Stimulated activated CD4-positive, alpha-beta T cell treated with anti-CD3 and anti-CD28 coated beads, Interleukin-1b, Interleukin-23, amount 100 ng/mL, for 4 hours (primary cell): Measurements from ENCODE around the gene FBLN5.
A peak's percentile ranks its signal among the peaks of the same experiment; 100 is the strongest.
"Not testable (repeated sequence)": the region's sequence is repeated elsewhere in the genome, so short reads cannot be mapped to it uniquely, and the experiment has no call there.

Source experiments
- DNase-seq, 2 donors: peaks; one replicate each; pipeline ENCODE4 v3.0.0-alpha.2; 2020; ENCODE audit warnings: low read depth in 2 of 2

Gene FBLN5

DNA sequence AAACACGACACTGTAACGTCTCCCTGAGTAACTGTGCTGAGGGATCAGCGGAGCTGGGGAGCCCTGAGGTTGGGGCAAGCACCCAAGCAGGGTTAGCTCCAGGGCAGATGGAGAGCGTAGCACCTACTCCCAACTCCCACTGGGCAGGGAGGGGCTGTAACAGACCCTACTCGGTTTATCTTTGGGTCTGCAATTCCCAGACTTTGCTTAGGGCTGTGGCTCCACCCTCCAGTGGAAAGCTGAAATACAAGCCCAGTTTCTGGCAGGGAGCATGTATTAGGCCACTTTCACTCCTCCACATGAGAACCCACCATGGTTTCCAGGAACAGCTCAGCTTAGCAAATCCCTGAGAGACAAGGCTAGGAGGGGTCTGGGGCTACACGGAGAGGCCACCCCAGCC lies 62.8 kb downstream of the FBLN5 start:
- DNase-seq, result no peak

DNA sequence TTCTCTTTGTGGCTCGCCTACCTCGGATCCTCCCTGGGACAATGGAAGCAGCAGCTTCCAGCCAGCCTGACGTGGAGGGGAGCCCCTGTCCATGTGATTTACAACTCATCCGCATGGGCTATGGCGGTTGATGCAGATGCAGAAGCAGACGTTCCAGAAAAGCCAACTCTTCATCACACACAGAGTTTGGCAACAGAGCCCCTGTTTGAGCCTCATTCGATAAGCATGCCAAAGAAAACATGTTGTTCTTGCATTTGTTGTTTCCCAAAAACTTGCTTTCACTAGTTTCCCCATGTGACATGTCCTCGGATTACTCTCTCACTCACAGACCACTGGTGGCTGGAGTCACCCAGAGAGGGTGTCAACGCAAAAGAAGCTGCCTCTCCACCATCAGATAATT lies 63.7 kb downstream of the FBLN5 start:
- no peak for DNase-seq

DNA sequence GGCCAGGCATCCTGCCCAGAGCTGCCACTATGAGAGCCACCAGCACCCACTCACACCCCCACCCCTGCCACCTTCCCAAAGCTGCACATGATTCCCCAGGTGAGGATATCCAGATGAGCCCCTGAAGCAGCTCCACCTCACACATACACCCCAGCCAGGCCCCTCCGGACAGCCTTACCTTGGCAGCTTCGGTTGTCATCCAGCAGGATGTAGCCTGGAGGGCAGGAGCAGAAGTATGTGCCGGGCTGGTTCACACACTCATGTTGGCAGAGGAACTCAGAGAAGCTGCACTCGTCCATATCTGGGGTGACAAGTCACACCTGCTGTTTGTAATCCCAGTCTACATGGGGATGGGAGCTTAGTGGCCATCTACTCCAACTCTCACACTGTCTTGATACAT lies 64.7 kb downstream of the FBLN5 start:
- DNase-seq, result no peak

DNA sequence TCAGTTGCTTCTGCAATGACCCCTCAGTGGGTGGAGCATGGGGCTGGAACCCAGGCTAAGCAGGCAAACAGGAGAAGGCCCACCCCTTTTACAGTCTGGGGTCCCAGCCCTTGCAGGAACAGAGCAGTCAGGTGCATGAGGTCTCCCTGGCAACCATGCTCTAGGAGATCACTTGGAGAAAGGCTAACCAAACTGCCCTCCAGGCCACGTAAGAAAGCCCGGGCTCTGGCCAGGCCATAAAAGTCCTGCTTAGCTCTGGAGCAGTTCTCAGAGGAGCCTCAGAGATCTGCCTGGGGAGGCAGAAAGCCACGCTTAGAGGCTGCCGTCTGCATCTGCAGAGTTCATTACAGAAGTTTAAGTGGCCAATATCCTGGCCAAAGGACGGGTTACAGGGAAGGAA lies 65.1 kb downstream of the FBLN5 start:
- DNase-seq, result no peak

DNA sequence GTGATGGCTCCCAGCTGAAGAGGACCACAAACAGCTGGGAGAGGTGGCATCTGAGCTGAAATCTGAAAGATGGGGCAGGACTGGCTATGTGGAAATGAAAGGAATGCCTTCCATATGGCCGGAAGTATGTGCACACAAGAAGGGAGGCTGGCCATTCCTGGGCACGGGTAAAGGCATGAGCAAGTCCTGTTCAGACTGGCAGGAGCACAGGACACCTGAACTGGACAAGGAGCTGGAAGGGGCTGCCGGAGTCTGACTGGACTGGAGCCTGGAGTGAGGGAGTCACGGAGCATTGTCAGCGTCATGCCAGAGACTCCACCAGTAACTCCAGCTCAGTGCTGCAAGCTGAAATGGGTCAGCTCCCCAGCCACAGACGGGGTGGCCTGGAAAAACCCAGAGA lies 68.3 kb downstream of the FBLN5 start:
- DNase-seq, result no peak

DNA sequence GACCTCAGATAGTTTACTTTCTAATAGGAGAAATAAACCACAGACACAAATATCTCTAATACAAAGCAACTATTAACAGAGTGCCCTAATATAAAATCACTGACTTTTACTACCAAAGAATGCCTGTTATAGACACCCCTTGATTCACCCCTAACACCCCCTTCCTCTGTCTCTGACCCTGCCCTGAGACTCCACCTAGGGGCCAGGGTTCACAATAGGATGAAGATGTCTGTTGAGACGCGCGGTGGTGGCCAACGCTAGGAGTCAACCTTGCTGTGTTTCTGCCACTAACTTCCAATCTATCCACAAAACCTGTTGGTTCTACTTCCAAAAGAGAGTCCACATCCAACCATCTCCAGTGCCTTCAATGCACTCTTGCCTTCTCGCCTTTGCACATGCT lies 69.2 kb downstream of the FBLN5 start:
- no peak for DNase-seq

DNA sequence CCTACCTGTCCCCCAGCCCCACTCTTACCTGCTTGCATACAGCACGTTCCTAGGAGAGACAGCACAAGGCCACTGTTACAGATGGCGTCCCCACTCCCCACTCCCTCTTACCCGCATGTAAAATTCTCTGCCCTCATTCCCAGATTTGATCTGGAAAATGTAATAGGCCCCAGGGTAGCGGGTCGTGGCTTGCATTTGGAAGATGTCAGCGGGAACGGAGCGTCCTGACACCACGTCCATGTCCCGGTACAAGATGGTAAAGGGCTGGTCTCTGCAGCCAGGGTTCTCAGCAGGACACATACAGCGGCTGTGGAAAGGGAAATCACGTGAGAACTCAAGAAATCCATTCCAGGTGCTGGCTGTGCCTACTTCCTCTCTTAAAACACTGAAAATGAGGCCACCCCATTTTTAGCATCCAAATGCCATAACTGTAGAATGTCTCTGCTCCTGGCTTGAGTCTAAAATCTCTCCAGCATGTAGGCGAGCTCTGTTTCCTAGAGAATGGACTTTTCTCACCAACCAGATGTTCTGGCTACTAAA lies 70.0 kb downstream of the FBLN5 start:
- no peak for DNase-seq

DNA sequence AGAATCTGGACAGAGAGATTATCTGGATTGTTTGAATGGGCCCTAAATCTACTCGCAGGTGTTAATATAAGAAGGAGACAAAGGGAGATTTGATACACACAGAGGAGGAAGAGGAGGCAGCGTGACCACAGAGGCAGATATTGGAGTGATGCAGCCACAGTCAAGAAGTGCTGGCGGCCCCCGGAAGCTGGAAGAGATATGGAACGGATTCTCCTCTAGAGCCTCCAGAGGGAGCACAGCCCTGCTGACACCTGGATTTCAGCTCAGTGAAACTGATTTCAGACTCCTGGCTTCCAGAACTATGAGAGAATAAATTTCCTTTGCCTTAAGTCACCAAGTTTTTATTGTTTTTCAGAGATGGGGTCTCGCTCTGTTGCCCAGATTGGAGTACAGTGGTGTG lies 71.0 kb downstream of the FBLN5 start:
- DNase-seq, result no peak

DNA sequence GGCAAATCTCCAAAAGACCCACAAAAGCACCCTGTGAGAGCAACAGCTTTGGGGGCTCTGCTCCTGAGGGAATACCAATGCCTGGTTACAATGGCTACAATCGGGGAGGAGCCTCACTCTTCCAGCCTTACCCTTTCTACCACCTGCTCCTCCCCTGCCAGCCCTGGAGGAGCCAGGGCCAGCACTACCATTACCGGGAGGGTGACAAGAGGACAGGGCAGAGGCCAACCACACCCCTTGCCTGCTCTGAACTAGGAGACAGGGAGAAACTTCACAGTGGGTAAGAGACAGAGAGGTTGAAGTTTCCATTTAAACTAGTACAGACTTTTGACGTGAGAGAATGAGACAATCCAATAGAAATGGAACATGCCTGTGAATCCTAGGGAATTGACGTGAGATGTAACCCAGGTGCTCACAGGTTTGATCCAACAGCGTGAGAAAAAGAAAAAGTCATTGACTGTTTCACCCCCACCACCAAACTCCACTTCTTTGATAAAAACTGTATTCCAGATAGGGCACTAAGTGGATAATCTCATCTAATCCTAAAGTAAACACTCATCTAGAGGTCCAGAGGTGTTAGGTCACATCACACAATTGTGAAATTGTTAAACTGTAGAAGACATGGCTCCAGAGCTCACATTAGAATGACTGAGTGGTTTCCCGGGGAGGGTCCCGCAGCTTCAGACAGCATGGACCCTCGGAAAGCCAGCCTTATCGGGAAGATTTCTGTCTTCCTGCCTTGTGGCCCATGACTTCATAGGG lies 71.8 kb downstream of the FBLN5 start:
- no peak for DNase-seq

DNA sequence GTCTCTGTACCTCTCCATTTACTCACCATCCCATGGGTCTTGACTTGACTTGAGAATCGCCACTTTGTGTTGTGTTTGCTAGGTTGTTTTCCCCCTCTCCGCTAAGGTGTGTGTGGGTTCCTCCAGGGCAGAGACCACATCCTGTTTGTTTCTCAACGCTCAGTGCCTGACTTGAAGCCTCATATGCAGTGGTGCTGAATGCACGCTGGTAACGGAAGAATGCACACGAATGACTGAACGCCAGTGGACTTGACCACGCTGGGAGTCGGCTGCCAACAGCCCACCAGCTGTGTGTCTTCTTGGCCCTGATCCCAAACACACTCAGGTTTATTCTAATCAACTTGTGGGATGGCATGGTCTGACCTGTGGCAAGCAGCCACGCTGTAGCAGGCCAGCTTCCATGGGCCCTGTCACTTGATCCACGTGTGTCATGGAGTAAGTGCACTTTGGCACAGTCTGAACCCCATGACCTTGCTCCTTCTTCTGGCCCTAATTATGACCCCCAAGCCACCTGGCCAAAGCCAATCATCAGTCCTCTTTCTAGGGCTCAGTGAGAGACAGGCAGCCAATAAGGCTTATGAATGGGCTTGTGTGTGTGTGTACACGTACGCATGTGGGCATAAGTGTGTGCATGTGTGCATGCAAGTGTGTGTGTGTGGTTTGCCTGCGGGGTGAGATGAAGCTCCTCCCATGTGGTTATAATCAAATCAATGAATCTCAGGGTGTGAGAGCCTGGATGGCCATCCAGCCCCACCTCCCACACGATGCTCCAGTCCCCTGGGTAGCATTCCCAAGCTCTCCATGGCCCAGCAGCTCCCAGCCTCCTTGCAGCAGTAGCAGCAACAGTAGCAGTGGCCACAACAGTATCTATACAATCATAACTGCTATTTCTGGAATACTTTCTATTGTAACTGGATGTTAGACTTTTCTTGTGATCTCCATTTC lies 73.8 kb downstream of the FBLN5 start:
- DNase-seq, result peak in 1 of 2 donors; percentile 43

DNA sequence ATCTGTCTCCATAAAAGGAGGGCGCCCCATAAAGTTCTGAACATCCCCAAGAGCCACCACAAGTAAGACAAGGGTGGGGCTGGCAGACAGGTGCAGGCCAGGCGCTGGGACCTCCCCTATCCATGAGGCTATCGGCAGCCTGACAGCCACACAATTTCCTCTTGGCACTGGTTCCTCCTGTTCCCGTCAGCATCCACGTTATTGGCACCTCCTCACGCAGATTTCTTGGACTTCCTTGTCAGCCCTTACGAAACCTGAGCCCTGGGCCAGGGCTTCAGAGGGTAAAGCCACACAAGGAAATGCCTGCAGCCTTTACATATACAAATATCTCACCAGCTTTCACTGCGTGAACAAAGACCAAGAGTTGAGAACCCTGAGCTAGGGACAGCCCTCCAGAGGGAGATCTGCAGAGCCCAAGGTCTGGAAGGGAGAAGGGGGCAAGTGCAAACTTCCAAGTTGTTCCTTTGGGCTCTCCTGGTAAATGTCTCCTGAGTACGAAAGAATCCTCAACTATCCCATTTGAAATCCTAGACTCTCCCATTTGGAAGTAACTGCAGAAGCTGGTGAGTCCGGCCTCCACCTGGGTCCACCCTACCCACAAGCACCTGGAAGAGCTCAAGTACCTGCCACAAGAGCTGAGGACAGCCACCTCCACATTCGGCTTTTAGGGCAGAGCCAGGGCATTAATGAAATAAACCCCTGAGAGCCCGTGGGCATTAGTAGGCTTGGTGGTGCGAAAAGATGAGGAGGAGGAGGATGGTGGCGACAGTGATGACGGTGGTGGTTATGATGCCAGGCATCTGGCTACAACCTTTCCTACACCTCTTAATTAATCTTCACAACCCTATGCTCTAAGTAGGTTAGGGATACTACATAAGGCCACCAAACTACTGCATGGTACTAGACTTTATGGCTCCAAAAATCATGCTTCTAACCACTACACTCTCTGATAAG lies 74.7 kb downstream of the FBLN5 start:
- DNase-seq, result no peak

DNA sequence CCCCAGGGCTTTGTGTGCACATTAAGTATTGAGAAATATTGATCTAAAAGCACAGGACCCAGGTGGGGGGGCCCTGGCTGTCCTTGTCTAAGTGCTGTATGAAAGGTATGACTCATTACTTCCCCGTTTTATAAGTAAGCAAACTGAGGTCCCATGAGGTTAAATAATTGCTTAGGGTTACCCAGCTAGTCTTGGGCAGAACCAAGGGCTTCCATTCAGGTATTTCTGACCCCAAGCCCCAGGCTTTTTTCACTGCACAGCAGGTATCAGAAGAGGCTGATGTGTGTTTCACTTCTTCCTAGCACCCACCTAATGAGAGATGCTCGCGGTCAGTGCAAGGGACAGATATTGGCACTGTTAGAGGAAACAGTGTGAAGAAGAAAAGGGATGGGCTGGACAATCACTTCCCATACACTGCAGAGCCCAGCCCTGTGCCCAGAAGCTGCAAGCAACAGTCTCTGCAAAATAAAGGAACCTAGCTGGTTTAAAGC lies 75.4 kb downstream of the FBLN5 start:
- DNase-seq, result peak; percentile 29 to 30

DNA sequence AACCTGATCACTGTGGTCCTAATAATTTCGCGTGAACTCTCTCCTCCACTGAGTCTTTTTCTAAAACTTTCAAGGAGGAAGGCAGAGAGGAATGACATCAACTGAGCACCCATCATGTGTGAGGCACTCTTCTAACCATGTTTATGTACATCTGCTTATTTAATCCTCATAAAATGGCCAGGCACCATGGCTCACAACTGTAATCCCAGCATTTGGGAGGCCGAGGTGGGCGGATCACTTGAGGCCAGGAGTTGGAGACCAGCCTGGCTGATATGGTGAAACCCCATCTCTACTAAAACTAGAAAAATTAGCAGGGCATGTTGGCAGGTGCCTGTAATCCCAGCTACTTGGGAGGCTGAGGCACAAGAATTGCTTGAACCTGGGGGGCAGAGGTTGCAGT lies 76.1 kb downstream of the FBLN5 start:
- not testable (repeated sequence) for DNase-seq

DNA sequence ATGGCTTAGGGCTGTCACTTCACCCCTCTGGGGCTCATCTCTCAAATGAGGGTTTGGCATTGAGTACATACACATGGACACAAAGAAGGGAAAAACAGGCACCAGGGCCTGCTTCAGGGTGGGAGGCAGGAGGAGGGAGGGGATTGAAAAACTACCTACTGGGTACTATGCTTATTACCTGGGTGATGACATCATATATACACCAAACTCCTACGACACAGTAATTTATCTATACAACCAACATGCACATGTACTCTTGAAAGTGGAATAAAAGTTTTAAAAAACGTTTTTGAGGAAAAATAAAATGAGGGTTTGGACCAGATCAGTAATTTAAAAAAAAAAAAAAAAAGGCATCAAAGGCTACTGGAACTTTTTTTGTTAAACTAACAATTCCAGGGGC lies 76.6 kb downstream of the FBLN5 start:
- no peak for DNase-seq

DNA sequence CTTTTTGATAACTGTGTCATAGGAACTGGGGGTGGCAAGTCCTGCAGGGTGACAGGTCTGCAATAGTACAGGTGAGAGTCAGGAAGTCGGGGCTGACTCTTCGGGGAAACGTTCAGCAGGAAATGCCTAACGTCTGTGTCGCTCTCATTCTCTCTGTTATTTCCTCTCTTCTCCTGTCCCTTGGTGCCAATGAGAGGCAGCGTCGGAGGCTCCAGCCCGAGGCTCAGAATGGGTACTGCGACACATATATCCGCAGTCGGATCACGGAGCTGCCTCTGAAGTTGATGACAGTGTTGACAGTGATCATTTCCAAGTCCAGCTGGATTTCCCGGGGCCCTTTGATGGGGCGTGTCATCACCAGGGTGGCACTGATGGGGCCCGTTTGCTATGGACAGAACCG lies 77.5 kb downstream of the FBLN5 start:
- DNase-seq, result peak; percentile 29 to 57

DNA sequence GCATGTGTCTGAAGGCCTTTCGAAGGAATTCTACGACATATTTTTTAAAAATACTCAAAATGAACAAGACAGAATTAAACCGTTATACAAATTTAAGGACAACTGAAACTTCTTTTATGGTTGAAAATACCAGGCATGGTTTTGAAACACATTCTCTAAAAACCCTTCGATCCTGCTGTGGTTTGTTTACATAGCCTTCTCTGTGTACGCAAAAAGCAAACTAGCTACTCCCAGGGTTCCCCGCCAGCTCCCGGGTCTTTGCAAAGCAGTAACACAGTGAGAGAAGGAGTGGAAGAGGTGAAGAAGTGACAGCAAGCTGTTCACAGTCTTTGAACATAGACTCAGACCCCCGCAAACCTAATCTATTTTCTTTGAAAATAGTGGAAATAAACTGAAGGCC lies 77.9 kb downstream of the FBLN5 start:
- no peak for DNase-seq

DNA sequence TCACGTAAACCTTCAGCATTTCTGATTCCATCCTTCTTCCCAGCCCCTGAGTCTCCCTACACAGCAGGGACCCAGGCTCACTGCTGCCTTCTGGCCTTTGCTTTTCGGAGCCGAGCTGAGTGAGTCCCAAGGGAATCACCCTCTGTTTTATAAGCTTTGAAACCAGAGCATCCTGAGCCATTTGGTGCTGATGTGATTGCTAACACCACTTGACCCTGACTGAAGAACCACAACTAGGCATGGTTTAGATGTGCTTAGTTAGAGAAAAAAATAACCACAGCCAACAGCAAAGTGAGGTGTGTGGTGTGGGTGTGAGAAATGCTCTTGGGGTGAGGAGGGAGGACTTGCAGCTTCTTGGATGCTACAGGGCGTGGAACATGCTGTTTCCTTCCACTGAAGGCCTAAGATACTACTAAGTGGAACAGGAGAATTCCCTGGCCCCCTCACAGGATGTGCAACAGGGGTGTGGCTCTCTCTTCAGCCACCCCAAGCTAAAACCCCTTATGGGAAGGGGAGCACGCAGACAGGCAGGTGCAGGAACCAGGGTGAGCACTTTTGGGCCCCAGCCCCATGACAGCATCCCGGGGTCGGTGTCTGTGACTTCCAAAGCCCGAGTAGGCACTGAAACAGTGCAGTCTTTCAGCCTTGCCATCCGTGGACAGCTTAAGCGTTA lies 80.0 kb downstream of the FBLN5 start, which contains the start of gene TC2N:
TC2N (minus strand) TSS at position 221 of the 673 bp plus-strand sequence. CDS start 53,767 bp downstream, outside the sequence.
- DNase-seq, result no peak

DNA sequence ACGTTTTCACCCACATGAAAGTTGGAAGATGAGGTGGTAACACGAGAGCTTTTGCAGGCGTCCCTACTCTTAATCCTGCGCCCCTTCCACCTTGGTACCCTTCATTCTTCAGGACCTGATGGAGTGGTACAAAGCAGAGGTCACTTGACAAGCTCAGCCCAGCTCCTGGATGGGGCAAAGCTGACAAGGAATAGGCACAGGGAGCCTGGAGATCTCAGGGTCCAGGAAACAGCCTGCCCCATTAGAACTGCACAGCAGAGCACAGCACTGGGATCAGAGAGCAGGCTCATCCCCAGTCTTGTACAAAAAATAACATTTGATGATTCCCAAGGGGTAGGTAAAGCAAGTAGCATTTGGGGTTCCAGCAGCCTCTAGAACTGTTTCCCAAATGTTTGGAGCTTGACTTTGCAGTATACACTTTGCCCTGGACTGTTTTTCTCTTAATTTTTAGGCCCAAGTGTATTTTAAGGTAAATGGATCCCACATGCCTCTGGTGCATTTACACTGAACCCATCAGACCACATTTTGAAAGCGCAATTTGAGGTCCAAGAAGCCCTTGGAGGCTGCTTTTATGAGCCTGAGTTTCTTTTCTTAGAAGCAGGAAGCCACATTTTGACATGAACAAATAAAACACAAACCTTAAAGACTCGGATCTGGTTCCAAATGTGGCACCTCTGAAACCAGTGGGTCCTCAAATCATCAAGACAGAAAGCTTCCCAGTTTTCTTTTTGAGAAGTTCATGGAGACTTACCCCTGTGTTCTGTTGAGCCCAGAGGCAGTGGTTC lies 80.8 kb downstream of the FBLN5 start:
- DNase-seq, result no peak

DNA sequence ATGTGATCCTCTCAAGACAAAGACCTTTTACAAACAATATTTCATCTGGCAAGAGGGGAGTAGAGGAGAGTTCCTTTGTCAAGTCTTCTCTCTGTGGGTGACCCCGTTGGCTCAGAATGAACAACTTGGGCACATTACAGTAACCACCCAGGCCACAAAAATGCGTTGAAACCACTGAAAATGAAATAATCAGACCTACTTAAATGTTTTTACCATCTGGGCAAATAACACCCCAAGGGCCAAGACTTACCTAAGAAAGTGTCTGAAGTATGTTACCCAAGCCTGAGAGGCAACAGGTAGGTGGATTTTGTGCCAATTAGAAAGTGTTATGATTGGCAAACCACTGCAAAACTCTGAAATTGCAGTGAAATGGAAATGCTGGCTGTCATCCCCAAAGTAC lies 81.4 kb downstream of the FBLN5 start:
- no peak for DNase-seq

DNA sequence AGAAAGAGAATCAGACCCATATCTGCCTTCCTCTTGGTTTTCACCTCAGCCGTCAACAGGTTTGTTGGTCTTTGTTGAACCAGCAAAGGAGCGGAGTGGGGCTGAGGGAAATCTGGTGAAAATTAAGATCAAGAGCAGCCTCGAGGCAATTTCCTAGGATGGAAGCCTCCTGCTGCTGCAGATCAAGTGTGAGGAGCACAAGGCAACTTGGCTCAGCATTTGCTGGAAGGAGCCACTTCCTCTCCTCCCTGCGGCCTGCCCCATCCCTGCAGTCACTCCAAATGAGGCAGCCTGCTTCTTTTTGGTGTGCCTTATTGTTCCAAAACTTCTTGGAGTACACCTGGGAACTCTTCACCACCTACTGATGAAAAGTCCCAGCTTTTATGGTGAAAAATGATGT lies 85.1 kb downstream of the FBLN5 start:
- DNase-seq, result no peak
